Lower leg skin (tissue), 3 donors: ENCODE data around the gene DPY30.

Experiments used
- CTCF ChIP-seq, 3 donors: fragments of 450-650 bp; IDR thresholded peaks; one replicate each; pipeline ENCODE4 v1.5.1; 2016; ENCODE audit warnings: antibody characterized with exemption in 3 of 3, mild to moderate bottlenecking in 3 of 3, moderate library complexity in 2 of 3
- POLR2A ChIP-seq, 2 donors: fragments of 450-650 bp; IDR thresholded peaks; one replicate each; pipeline ENCODE4 v1.6.1; 2016 to 2017; ENCODE audit warnings: antibody characterized with exemption in 2 of 2, mild to moderate bottlenecking in 1 of 2, moderate library complexity in 1 of 2

DNA sequence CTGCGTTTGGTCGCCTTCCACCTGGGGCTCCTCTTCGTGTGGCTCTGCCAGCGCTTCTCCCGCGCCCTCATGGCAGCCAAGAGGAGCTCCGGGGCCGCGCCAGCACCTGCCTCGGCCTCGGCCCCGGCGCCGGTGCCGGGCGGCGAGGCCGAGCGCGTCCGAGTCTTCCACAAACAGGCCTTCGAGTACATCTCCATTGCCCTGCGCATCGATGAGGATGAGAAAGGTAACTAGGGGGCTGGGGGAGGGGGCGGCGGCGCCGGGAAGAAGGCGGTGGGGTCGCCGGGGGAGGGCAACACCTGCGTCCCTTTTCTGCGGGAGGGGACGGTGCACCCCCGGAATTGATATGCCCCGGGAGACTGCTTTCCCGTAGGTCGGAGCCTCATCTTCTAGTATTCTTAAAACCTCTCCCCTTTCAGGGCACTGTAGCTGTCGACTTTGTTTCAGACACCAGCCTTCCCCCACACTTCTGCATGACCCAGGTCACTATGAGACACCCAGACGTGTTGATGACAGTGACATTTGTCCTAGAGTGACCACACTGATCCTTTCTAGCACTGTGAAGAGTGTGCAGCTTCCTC, 24.5 kb upstream of the DPY30 start:
- TF ChIP-seq POLR2A (IDR thresholded peaks at IDR 0.05) = no peak
- TF ChIP-seq CTCF (IDR thresholded peaks at IDR 0.05) = no peak
